ENCODE data around the gene SFXN5.

Gene SFXN5

GRCh38 chr2:73088703-73089102 is 17.2 kb upstream of the SFXN5 start:
- Histone ChIP-seq H3K4me1 (ENCODE audit: insufficient read depth, low read length) (peaks cover 27% of the 10 kb centered on the region), H3K36me3 (ENCODE audit: insufficient read depth, low read length) (no peaks in the 10 kb centered on the region; the same call in 1 of the 2 replicates), H3K9ac (ENCODE audit: low read depth, low read length) (no peak overlapping the region), H3K9me3 (ENCODE audit: control insufficient read depth, insufficient read depth, low read length) (no peaks in the 10 kb centered on the region)

GRCh38 chr2:73088211-73088610 is 16.7 kb upstream of the SFXN5 start:
- Histone ChIP-seq H3K36me3 (ENCODE audit: insufficient read depth, low read length) (no peaks in the 10 kb centered on the region; the same call in 1 of the 2 replicates), H3K9ac (ENCODE audit: low read depth, low read length) (no peak overlapping the region), H3K9me3 (ENCODE audit: control insufficient read depth, insufficient read depth, low read length) (no peaks in the 10 kb centered on the region), H3K4me1 (ENCODE audit: insufficient read depth, low read length) (peaks cover 27% of the 10 kb centered on the region)

- H3K36me3 ChIP-seq (ENCODE audit: insufficient read depth, low read length) = no peaks in the 10 kb centered on the region; the same call in 1 of the 2 replicates
- H3K4me1 ChIP-seq (ENCODE audit: insufficient read depth, low read length) = peaks cover 21% of the 10 kb centered on the region
- H3K9me3 ChIP-seq (ENCODE audit: control insufficient read depth, insufficient read depth, low read length) = no peaks in the 10 kb centered on the region
- no peak overlapping the region for H3K9ac ChIP-seq (ENCODE audit: low read depth, low read length)
These were observed 15.8 kb upstream of the SFXN5 start for GRCh38 chr2:73087311-73087710.

- Histone ChIP-seq H3K36me3 (ENCODE audit: insufficient read depth, low read length) (no peaks in the 10 kb centered on the region; the same call in 1 of the 2 replicates), H3K9ac (ENCODE audit: low read depth, low read length) (no peak overlapping the region)
These were observed 14.2 kb upstream of the SFXN5 start for GRCh38 chr2:73085691-73086090.

GRCh38 chr2:73084971-73085370 is 13.5 kb upstream of the SFXN5 start:
- no peaks in the 10 kb centered on the region for H3K9me3 ChIP-seq (ENCODE audit: control insufficient read depth, insufficient read depth, low read length)
- no peaks in the 10 kb centered on the region; the same call in 1 of the 2 replicates for H3K36me3 ChIP-seq (ENCODE audit: insufficient read depth, low read length)
- peaks cover 10% of the 10 kb centered on the region for H3K4me1 ChIP-seq (ENCODE audit: insufficient read depth, low read length)
- no peak overlapping the region for H3K9ac ChIP-seq (ENCODE audit: low read depth, low read length)

More at GRCh38 chr2:73085691-73086090, 14.2 kb upstream of the SFXN5 start:
- Histone ChIP-seq H3K4me1 (ENCODE audit: insufficient read depth, low read length) (peaks cover 17% of the 10 kb centered on the region), H3K9me3 (ENCODE audit: control insufficient read depth, insufficient read depth, low read length) (no peaks in the 10 kb centered on the region)

- Histone ChIP-seq H3K9ac (ENCODE audit: low read depth, low read length) (no peak overlapping the region), H3K36me3 (ENCODE audit: insufficient read depth, low read length) (no peaks in the 10 kb centered on the region; the same call in 1 of the 2 replicates), H3K4me1 (ENCODE audit: insufficient read depth, low read length) (peaks cover 7% of the 10 kb centered on the region), H3K9me3 (ENCODE audit: control insufficient read depth, insufficient read depth, low read length) (no peaks in the 10 kb centered on the region)
These were observed 12.6 kb upstream of the SFXN5 start for GRCh38 chr2:73083886-73084800.

- Histone ChIP-seq H3K4me1 (ENCODE audit: insufficient read depth, low read length) (peaks cover 7% of the 10 kb centered on the region), H3K9me3 (ENCODE audit: control insufficient read depth, insufficient read depth, low read length) (no peaks in the 10 kb centered on the region), H3K9ac (ENCODE audit: low read depth, low read length) (no peak overlapping the region), H3K36me3 (ENCODE audit: insufficient read depth, low read length) (no peaks in the 10 kb centered on the region; the same call in 1 of the 2 replicates)
These were observed 11.3 kb upstream of the SFXN5 start for GRCh38 chr2:73082523-73083410.

- no peaks in the 10 kb centered on the region for H3K9me3 ChIP-seq (ENCODE audit: control insufficient read depth, insufficient read depth, low read length)
These were observed 9.7 kb upstream of the SFXN5 start for GRCh38 chr2:73081181-73081671.

GRCh38 chr2:73080321-73081131 is 9.0 kb upstream of the SFXN5 start:
- Histone ChIP-seq H3K9ac (ENCODE audit: low read depth, low read length) (no peak overlapping the region), H3K4me1 (ENCODE audit: insufficient read depth, low read length) (peaks cover 7% of the 10 kb centered on the region), H3K9me3 (ENCODE audit: control insufficient read depth, insufficient read depth, low read length) (no peaks in the 10 kb centered on the region), H3K36me3 (ENCODE audit: insufficient read depth, low read length) (no peaks in the 10 kb centered on the region; the same call in 1 of the 2 replicates)

More at GRCh38 chr2:73081181-73081671, 9.7 kb upstream of the SFXN5 start:
- Histone ChIP-seq H3K4me1 (ENCODE audit: insufficient read depth, low read length) (peaks cover 7% of the 10 kb centered on the region), H3K36me3 (ENCODE audit: insufficient read depth, low read length) (no peaks in the 10 kb centered on the region; the same call in 1 of the 2 replicates), H3K9ac (ENCODE audit: low read depth, low read length) (no peak overlapping the region)

GRCh38 chr2:73079636-73080035 is 8.1 kb upstream of the SFXN5 start:
- Histone ChIP-seq H3K36me3 (ENCODE audit: insufficient read depth, low read length) (no peaks in the 10 kb centered on the region; the same call in 1 of the 2 replicates), H3K9me3 (ENCODE audit: control insufficient read depth, insufficient read depth, low read length) (no peaks in the 10 kb centered on the region), H3K4me1 (ENCODE audit: insufficient read depth, low read length) (peaks cover 7% of the 10 kb centered on the region), H3K9ac (ENCODE audit: low read depth, low read length) (no peak overlapping the region)

GRCh38 chr2:73078457-73079411 is 7.2 kb upstream of the SFXN5 start:
- Histone ChIP-seq H3K4me1 (ENCODE audit: insufficient read depth, low read length) (peaks cover 7% of the 10 kb centered on the region), H3K36me3 (ENCODE audit: insufficient read depth, low read length) (no peaks in the 10 kb centered on the region), H3K9ac (ENCODE audit: low read depth, low read length) (no peak overlapping the region), H3K9me3 (ENCODE audit: control insufficient read depth, insufficient read depth, low read length) (no peaks in the 10 kb centered on the region)

- no peaks in the 10 kb centered on the region for H3K36me3 ChIP-seq (ENCODE audit: insufficient read depth, low read length)
- no peaks in the 10 kb centered on the region for H3K9me3 ChIP-seq (ENCODE audit: control insufficient read depth, insufficient read depth, low read length)
- H3K9ac ChIP-seq (ENCODE audit: low read depth, low read length) = no peak overlapping the region
- H3K4me1 ChIP-seq (ENCODE audit: insufficient read depth, low read length) = peaks cover 10% of the 10 kb centered on the region
These were observed 5.9 kb upstream of the SFXN5 start for GRCh38 chr2:73077424-73077795.

All from ES-I3 (cell line).